Activated naive CD8-positive, alpha-beta T cell (primary cell): ENCODE results near the gene REEP6.
A peak's percentile ranks its signal among the peaks of the same experiment; 100 is the strongest.

Experiments used
- H3K27ac Mint-ChIP-seq: one replicate; pipeline ENCODE4 v1.8.0; 2021; ENCODE audit warnings: mixed read lengths
- H3K27me3 Mint-ChIP-seq: one replicate; pipeline ENCODE4 v1.8.0; 2021; ENCODE audit warnings: mixed read lengths
- H3K36me3 Mint-ChIP-seq: one replicate; pipeline ENCODE4 v1.8.0; 2021; ENCODE audit warnings: mixed read lengths
- H3K4me1 Mint-ChIP-seq: one replicate; pipeline ENCODE4 v1.8.0; 2021; ENCODE audit warnings: low read depth, mixed read lengths
- H3K4me3 Mint-ChIP-seq: one replicate; pipeline ENCODE4 v1.8.0; 2021; ENCODE audit warnings: mild to moderate bottlenecking, mixed read lengths
- H3K9me3 Mint-ChIP-seq: one replicate; pipeline ENCODE4 v1.8.0; 2021; ENCODE audit warnings: low read depth, mixed read lengths

The REEP6 gene

GRCh38 chr19:1467215-1467489, 23.8 kb upstream of the REEP6 start:
- Mint-ChIP-seq H3K27ac (no peak overlapping the region), H3K36me3 (no peaks in the 10 kb centered on the region), H3K27me3 (no peaks in the 10 kb centered on the region), H3K9me3 (no peaks in the 10 kb centered on the region), H3K4me3 (no peak overlapping the region), H3K4me1 (peaks cover 7% of the 10 kb centered on the region)

- Mint-ChIP-seq H3K4me3 (no peak overlapping the region), H3K4me1 (peaks cover 7% of the 10 kb centered on the region), H3K27ac (no peak overlapping the region), H3K27me3 (no peaks in the 10 kb centered on the region), H3K36me3 (no peaks in the 10 kb centered on the region), H3K9me3 (no peaks in the 10 kb centered on the region)
Measured at GRCh38 chr19:1467490-1468273, 23.3 kb upstream of the REEP6 start.

- peak overlapping the region; percentile 53 for H3K4me3 Mint-ChIP-seq
- H3K36me3 Mint-ChIP-seq, result no peaks in the 10 kb centered on the region
- H3K27me3 Mint-ChIP-seq, result no peaks in the 10 kb centered on the region
- H3K27ac Mint-ChIP-seq, result no peak overlapping the region
- peaks cover 10% of the 10 kb centered on the region for H3K4me1 Mint-ChIP-seq
- H3K9me3 Mint-ChIP-seq, result no peaks in the 10 kb centered on the region
Measured at GRCh38 chr19:1468274-1468820, 22.6 kb upstream of the REEP6 start.

- H3K36me3 Mint-ChIP-seq, result no peaks in the 10 kb centered on the region
- H3K4me1 Mint-ChIP-seq, result peaks cover 10% of the 10 kb centered on the region
- no peak overlapping the region for H3K4me3 Mint-ChIP-seq
- H3K27me3 Mint-ChIP-seq, result no peaks in the 10 kb centered on the region
- H3K9me3 Mint-ChIP-seq, result no peaks in the 10 kb centered on the region
- no peak overlapping the region for H3K27ac Mint-ChIP-seq
Measured at GRCh38 chr19:1468821-1469254, 22.1 kb upstream of the REEP6 start.

- Mint-ChIP-seq H3K9me3 (no peaks in the 10 kb centered on the region), H3K27ac (no peak overlapping the region), H3K4me3 (peak overlapping the region; percentile 73), H3K36me3 (no peaks in the 10 kb centered on the region), H3K27me3 (no peaks in the 10 kb centered on the region), H3K4me1 (peaks cover 10% of the 10 kb centered on the region)
Measured at GRCh38 chr19:1469255-1470054, 21.5 kb upstream of the REEP6 start.

GRCh38 chr19:1470055-1470304, 21.0 kb upstream of the REEP6 start:
- H3K9me3 Mint-ChIP-seq, result no peaks in the 10 kb centered on the region
- no peaks in the 10 kb centered on the region for H3K27me3 Mint-ChIP-seq
- no peaks in the 10 kb centered on the region for H3K36me3 Mint-ChIP-seq
- H3K4me1 Mint-ChIP-seq, result peaks cover 10% of the 10 kb centered on the region
- H3K4me3 Mint-ChIP-seq, result peak overlapping the region; percentile 73
- H3K27ac Mint-ChIP-seq, result no peak overlapping the region

GRCh38 chr19:1470305-1471009, 20.5 kb upstream of the REEP6 start:
- H3K27me3 Mint-ChIP-seq, result no peaks in the 10 kb centered on the region
- no peaks in the 10 kb centered on the region for H3K36me3 Mint-ChIP-seq
- peak overlapping the region; percentile 73 for H3K4me3 Mint-ChIP-seq
- H3K27ac Mint-ChIP-seq, result no peak overlapping the region
- H3K9me3 Mint-ChIP-seq, result no peaks in the 10 kb centered on the region
- peaks cover 10% of the 10 kb centered on the region for H3K4me1 Mint-ChIP-seq

- H3K9me3 Mint-ChIP-seq, result no peaks in the 10 kb centered on the region
- H3K27ac Mint-ChIP-seq, result no peak overlapping the region
- H3K27me3 Mint-ChIP-seq, result no peaks in the 10 kb centered on the region
- H3K4me1 Mint-ChIP-seq, result peaks cover 10% of the 10 kb centered on the region
- no peaks in the 10 kb centered on the region for H3K36me3 Mint-ChIP-seq
- peak overlapping the region; percentile 59 for H3K4me3 Mint-ChIP-seq
Measured at GRCh38 chr19:1471010-1471514, 19.9 kb upstream of the REEP6 start.

GRCh38 chr19:1471515-1472160, 19.3 kb upstream of the REEP6 start:
- Mint-ChIP-seq H3K9me3 (no peaks in the 10 kb centered on the region), H3K4me3 (no peak overlapping the region), H3K36me3 (no peaks in the 10 kb centered on the region), H3K27me3 (no peaks in the 10 kb centered on the region), H3K27ac (no peak overlapping the region), H3K4me1 (peaks cover 10% of the 10 kb centered on the region)

GRCh38 chr19:1472231-1473084, 18.5 kb upstream of the REEP6 start:
- H3K4me3 Mint-ChIP-seq, result no peak overlapping the region
- H3K4me1 Mint-ChIP-seq, result peaks cover 14% of the 10 kb centered on the region
- no peaks in the 10 kb centered on the region for H3K27me3 Mint-ChIP-seq
- H3K9me3 Mint-ChIP-seq, result no peaks in the 10 kb centered on the region
- no peak overlapping the region for H3K27ac Mint-ChIP-seq
- H3K36me3 Mint-ChIP-seq, result no peaks in the 10 kb centered on the region

- Mint-ChIP-seq H3K27ac (no peak overlapping the region), H3K4me3 (no peak overlapping the region), H3K9me3 (no peaks in the 10 kb centered on the region), H3K4me1 (peaks cover 15% of the 10 kb centered on the region), H3K36me3 (no peaks in the 10 kb centered on the region), H3K27me3 (no peaks in the 10 kb centered on the region)
Measured at GRCh38 chr19:1473085-1473851, 17.7 kb upstream of the REEP6 start.

GRCh38 chr19:1474011-1474764, 16.8 kb upstream of the REEP6 start:
- Mint-ChIP-seq H3K27ac (no peak overlapping the region), H3K36me3 (no peaks in the 10 kb centered on the region), H3K9me3 (no peaks in the 10 kb centered on the region), H3K4me3 (no peak overlapping the region), H3K4me1 (peaks cover 18% of the 10 kb centered on the region), H3K27me3 (no peaks in the 10 kb centered on the region)

GRCh38 chr19:1474765-1475351, 16.1 kb upstream of the REEP6 start:
- H3K9me3 Mint-ChIP-seq, result no peaks in the 10 kb centered on the region
- H3K27me3 Mint-ChIP-seq, result no peaks in the 10 kb centered on the region
- no peak overlapping the region for H3K4me3 Mint-ChIP-seq
- no peaks in the 10 kb centered on the region for H3K36me3 Mint-ChIP-seq
- peaks cover 19% of the 10 kb centered on the region for H3K4me1 Mint-ChIP-seq
- H3K27ac Mint-ChIP-seq, result no peak overlapping the region
